PC-3 (cell line): Measurements from ENCODE around the gene RBSN. TPM values are rescaled to one million over a fixed set of nuclear protein-coding genes. Genes with fewer than 3 reads are reported as not detected.

Experiments used
- ATAC-seq: fragments of 200-7000 bp; cut with Tn5 transposase; 2 replicates; pipeline ENCODE4 v1.9.1; 2020; ENCODE audit warnings: mild to moderate bottlenecking, moderate library complexity
- BruUV-seq: library from RNA; stranded (reverse); fragments of 400-500 nt; replicated peaks from 2 replicates; lab custom pipeline; 2021; lab: Mats Ljungman, UMichigan
- CTCF ChIA-PET: fragments of 300-600 bp; sonication (Branson Sonifier 250); formaldehyde crosslinking; loops from one replicate; lab custom pipeline; 2022; ENCODE audit warnings: antibody characterized with exemption; lab: Charles Lee
- POLR2A ChIA-PET: fragments of 300-600 bp; sonication (Branson Sonifier 250); formaldehyde crosslinking; loops from one replicate; lab custom pipeline; 2022; ENCODE audit warnings: antibody characterized with exemption; ENCODE audit not compliant: unreplicated experiment; lab: Charles Lee
- DNase-seq: peaks from one replicate; pipeline ENCODE4 v3.0.0-alpha.2; 2015
- H2AFZ ChIP-seq: fragments of 300-600 bp; sonication (generic); 2 replicates; pipeline ENCODE4 v1.6.0; 2016; ENCODE audit warnings: antibody characterized with exemption, low read length
- H3F3A ChIP-seq: fragments of 300-600 bp; sonication (generic); one replicate; pipeline ENCODE4 v1.6.0; 2017; ENCODE audit warnings: antibody characterized with exemption, low read length, control low read depth, mild to moderate bottlenecking; ENCODE audit not compliant: unreplicated experiment
- H3K27ac ChIP-seq: fragments of 300-600 bp; sonication (generic); 2 replicates; pipeline ENCODE4 v1.5.1; 2016; ENCODE audit warnings: mild to moderate bottlenecking, low read length
- H3K27me3 ChIP-seq: fragments of 300-600 bp; sonication (generic); 2 replicates; pipeline ENCODE4 v1.6.1; 2016; ENCODE audit warnings: low read length, mixed read lengths
- H3K36me3 ChIP-seq: fragments of 300-600 bp; sonication (generic); 2 replicates; pipeline ENCODE4 v1.6.1; 2016; ENCODE audit warnings: low read depth, mixed run types, low read length, mixed read lengths
- H3K4me1 ChIP-seq: fragments of 300-600 bp; sonication (generic); 2 replicates; pipeline ENCODE4 v1.5.1; 2016; ENCODE audit warnings: low read length; ENCODE audit not compliant: insufficient read depth
- H3K4me2 ChIP-seq: fragments of 300-600 bp; sonication (generic); 2 replicates; pipeline ENCODE4 v1.6.0; 2016; ENCODE audit warnings: low read length
- H3K4me3 ChIP-seq: fragments of 300-600 bp; sonication (generic); 2 replicates; pipeline ENCODE4 v1.5.1; 2016; ENCODE audit warnings: mild to moderate bottlenecking, low read length, mixed read lengths
- H3K79me2 ChIP-seq: fragments of 300-600 bp; sonication (generic); 2 replicates; pipeline ENCODE4 v1.6.1; 2017; ENCODE audit warnings: low read length, mixed read lengths
- H3K9ac ChIP-seq: fragments of 300-600 bp; sonication (generic); 2 replicates; pipeline ENCODE4 v1.6.0; 2016; ENCODE audit warnings: mild to moderate bottlenecking, low read length
- H3K9me2 ChIP-seq: fragments of 300-600 bp; sonication (generic); replicated peaks from 2 replicates; pipeline ENCODE4 v1.6.1; 2016; ENCODE audit warnings: mixed run types, low read length, mixed read lengths
- H3K9me3 ChIP-seq: fragments of 300-600 bp; sonication (generic); 2 replicates; pipeline ENCODE4 v1.6.1; 2016; ENCODE audit warnings: low read length, mixed read lengths
- H4K20me1 ChIP-seq: fragments of 300-600 bp; sonication (generic); 2 replicates; pipeline ENCODE4 v1.6.1; 2016; ENCODE audit warnings: low read length, mixed read lengths
- EZH2 ChIP-seq: fragments of 300-600 bp; sonication (generic); IDR thresholded peaks from one replicate; pipeline ENCODE4 v1.6.1; 2017; ENCODE audit warnings: antibody characterized with exemption, mild to moderate bottlenecking, low read length; ENCODE audit not compliant: unreplicated experiment
- EZH2phosphoT487 ChIP-seq: fragments of 300-600 bp; sonication (generic); IDR thresholded peaks from 2 replicates; pipeline ENCODE4 v1.6.1; 2018; ENCODE audit warnings: mild to moderate bottlenecking, antibody characterized with exemption, low read length, borderline replicate concordance
- intact Hi-C: fragments of 100-400 bp; cut with micrococcal nuclease; formaldehyde crosslinking; loops from 2 replicates; pipeline ENCODE4 v1.9.0; 2023
- total RNA-seq: library from RNA; depleted of rRNA; stranded (reverse); fragments of >200 nt; gene quantifications from 2 replicates; pipeline ENCODE4 v1.2.3, GENCODE V29; 2014
- TF ChIP-seq, protein P1 (sequence below): fragments of 300-600 bp; sonication (generic); conservative IDR thresholded peaks from 2 replicates; pipeline ENCODE4 v1.5.1; 2017; ENCODE audit warnings: antibody characterized with exemption, low read depth, mild to moderate bottlenecking, low read length

RBSN gene
- total RNA-seq, 1 experiment from 2014 or later = 18.7 TPM

DNA sequence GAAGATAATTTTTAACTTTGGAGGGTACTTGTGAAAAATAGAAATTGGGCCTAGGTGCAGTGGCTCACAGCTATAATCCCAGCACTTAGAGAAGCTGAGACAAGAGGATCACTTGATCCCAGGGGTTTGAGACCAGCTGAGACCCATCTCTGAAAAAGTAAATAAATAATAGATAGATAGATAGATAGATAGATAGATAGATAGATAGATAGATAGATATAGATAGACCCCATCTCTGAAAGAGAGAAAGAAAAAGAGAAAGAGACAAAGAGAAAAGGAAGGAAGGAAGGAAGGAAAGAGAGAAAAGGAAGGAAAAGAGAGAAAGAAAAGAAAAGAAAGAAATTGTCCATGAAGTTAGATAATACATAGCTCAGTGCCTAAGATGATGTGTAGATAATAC, 69.3 kb downstream of the RBSN start:
- POLR2A ChIA-PET = interaction anchor here (0.7 kb wide), 1 partner anchor 1044 kb away, joined by 5 read pairs; no protein-coding TSS in a partner anchor
- no peak for DNase-seq
- H3K4me1 ChIP-seq = no peaks in the 10 kb centered on the region
- H3K36me3 ChIP-seq = peaks cover 43% of the 10 kb centered on the region
- intact Hi-C loops = no loop called here
- H3K27ac ChIP-seq = no peak overlapping the region
- no peaks in the 10 kb centered on the region for H3K9me3 ChIP-seq
- H3K9ac ChIP-seq = no peak overlapping the region
- H3K9me2 ChIP-seq = no peaks in the 10 kb centered on the region
- no peaks in the 10 kb centered on the region for H3K79me2 ChIP-seq
- ATAC-seq = no peak
- no peaks in the 10 kb centered on the region for H3F3A ChIP-seq
- TF ChIP-seq, protein P1, sequence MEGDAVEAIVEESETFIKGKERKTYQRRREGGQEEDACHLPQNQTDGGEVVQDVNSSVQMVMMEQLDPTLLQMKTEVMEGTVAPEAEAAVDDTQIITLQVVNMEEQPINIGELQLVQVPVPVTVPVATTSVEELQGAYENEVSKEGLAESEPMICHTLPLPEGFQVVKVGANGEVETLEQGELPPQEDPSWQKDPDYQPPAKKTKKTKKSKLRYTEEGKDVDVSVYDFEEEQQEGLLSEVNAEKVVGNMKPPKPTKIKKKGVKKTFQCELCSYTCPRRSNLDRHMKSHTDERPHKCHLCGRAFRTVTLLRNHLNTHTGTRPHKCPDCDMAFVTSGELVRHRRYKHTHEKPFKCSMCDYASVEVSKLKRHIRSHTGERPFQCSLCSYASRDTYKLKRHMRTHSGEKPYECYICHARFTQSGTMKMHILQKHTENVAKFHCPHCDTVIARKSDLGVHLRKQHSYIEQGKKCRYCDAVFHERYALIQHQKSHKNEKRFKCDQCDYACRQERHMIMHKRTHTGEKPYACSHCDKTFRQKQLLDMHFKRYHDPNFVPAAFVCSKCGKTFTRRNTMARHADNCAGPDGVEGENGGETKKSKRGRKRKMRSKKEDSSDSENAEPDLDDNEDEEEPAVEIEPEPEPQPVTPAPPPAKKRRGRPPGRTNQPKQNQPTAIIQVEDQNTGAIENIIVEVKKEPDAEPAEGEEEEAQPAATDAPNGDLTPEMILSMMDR = no peak
- no peak for TF ChIP-seq EZH2
- no peak for TF ChIP-seq EZH2phosphoT487
- no peak overlapping the region for H2AFZ ChIP-seq
- H3K4me3 ChIP-seq = no peak overlapping the region
- H3K4me2 ChIP-seq = no peak overlapping the region
- no peaks in the 10 kb centered on the region for H3K27me3 ChIP-seq
- H4K20me1 ChIP-seq = no peaks in the 10 kb centered on the region
- no TSS peak for BruUV-seq
- CTCF ChIA-PET = interaction anchor here (0.6 kb wide), 1 partner anchor 168 kb away, joined by 6 read pairs; no protein-coding TSS in a partner anchor

DNA sequence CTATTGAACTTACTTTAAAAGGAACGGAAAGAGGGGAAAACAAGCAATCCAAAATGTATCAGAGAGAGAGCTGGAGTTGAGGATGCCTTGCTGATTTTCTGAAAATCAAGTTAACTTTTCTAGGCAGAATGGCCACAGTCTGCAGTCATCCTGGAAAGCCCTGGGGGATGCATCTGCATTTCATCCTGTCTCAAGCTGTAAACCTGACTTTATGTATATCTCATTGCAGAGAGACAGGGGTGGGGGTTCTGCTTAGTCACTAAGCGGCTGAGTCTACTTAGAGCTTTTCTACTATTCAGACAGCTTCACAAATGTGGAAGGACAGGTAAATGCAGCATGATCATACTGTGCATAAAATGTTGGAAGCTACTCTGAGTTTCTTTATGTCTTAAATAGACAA, 75.2 kb downstream of the RBSN start:
- H3F3A ChIP-seq = no peaks in the 10 kb centered on the region
- POLR2A ChIA-PET = no interaction called here
- H4K20me1 ChIP-seq = no peaks in the 10 kb centered on the region
- no peak for DNase-seq
- H3K79me2 ChIP-seq = no peaks in the 10 kb centered on the region
- no TSS peak for BruUV-seq
- H3K36me3 ChIP-seq = peaks cover 45% of the 10 kb centered on the region
- CTCF ChIA-PET = no interaction called here
- H3K4me1 ChIP-seq = no peaks in the 10 kb centered on the region
- intact Hi-C loops = no loop called here
- H3K27me3 ChIP-seq = no peaks in the 10 kb centered on the region
- H3K9me2 ChIP-seq = no peaks in the 10 kb centered on the region
- no peak overlapping the region for H2AFZ ChIP-seq
- no peak overlapping the region for H3K9ac ChIP-seq
- TF ChIP-seq EZH2 (no peak), EZH2phosphoT487 (no peak)
- TF ChIP-seq, protein P1 = no peak
- no peak overlapping the region for H3K27ac ChIP-seq
- ATAC-seq = no peak
- no peaks in the 10 kb centered on the region for H3K9me3 ChIP-seq
- H3K4me2 ChIP-seq = no peak overlapping the region
- no peak overlapping the region for H3K4me3 ChIP-seq

DNA sequence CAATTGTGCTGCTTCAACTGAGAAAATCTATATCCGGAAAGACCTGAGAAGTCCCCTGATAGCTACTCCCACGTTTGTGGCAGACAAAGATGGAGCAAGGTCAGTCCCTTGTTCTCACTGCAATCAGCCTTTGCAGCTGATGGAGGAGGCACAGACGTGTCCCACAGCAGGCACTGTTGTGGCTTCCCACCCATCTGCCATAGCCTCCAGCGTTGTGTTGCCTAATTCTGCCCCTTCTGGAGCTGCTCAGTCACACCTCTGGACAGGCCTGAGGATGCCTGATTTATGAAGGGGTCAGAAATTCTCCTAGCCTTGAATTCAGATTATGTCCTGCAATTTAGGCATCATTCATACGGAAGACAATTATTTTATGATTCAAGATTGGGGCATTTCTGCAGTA, 75.7 kb downstream of the RBSN start:
- TF ChIP-seq EZH2phosphoT487 (no peak), EZH2 (no peak)
- TF ChIP-seq, protein P1 = no peak
- no peak for DNase-seq
- H3K9me3 ChIP-seq = no peaks in the 10 kb centered on the region
- no peak overlapping the region for H3K27ac ChIP-seq
- no peaks in the 10 kb centered on the region for H3K27me3 ChIP-seq
- intact Hi-C loops = no loop called here
- H3K4me2 ChIP-seq = no peak overlapping the region
- H3K9me2 ChIP-seq = no peaks in the 10 kb centered on the region
- H2AFZ ChIP-seq = no peak overlapping the region
- no peaks in the 10 kb centered on the region for H3K4me1 ChIP-seq
- H4K20me1 ChIP-seq = no peaks in the 10 kb centered on the region
- POLR2A ChIA-PET = no interaction called here
- H3K9ac ChIP-seq = no peak overlapping the region
- ATAC-seq = no peak
- no peaks in the 10 kb centered on the region for H3F3A ChIP-seq
- H3K4me3 ChIP-seq = no peak overlapping the region
- H3K36me3 ChIP-seq = peaks cover 40% of the 10 kb centered on the region
- no peaks in the 10 kb centered on the region for H3K79me2 ChIP-seq
- CTCF ChIA-PET = no interaction called here
- no TSS peak for BruUV-seq
